ENCODE measurements around the gene ACBD6.

- TF ChIP-seq CTCF (conservative IDR thresholded peaks at IDR 0.05; ENCODE audit: low read length) (no peak), EZH2phosphoT487 (IDR thresholded peaks at IDR 0.05; ENCODE audit: borderline replicate concordance) (no peak)
Measured at GRCh38 chr1:180275726-180276125, 226.7 kb downstream of the ACBD6 start.
